ENCODE measurements around the gene PPT2. TPM values are rescaled to one million over a fixed set of nuclear protein-coding genes. Genes with fewer than 3 reads are reported as not detected.

The PPT2 gene
- total and polyA plus RNA-seq, 2 of the 13 experiments (the other 11 are each of a cell fraction or from before 2014, with no cell fraction given): 39.2 to 61.8 TPM

DNA sequence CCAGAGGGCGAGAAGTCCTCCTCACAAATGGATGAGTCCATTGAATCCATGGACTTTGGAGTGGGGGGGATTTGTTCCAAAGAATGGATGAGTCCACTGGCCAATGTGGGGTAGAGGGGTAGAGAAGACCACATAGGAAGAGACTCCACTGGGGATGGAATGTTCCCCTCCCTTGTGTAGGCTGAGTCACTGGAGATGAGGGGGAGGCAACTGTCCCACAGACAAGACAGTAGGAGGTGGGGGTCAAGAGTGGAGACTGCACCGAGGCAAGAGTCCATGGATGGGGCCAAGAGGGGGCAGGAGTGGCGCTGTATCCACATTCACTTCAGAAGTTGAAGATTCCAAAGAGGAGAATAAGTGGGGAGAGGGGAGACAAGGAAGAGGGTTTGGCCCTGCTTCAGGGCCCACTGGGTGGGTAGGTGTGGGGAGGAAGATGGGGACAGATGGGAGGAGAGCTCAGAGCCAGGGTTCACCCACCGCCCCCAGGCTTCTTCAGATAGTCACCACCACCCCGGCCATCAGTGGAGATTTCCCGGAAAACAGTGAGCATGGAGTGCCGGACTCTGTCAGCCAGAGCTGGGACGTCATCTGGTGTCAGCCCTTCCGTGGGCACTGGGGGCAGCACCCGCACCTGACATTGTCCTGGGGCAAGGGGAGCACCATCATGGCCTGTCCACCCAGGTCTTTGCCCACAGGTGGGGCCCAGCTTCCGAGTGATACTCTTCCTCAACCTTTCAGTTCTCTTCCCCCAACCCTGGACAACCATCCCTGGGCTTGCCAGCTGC lies 15.1 kb downstream of the PPT2 start (continued):
- no peak for TF ChIP-seq ZFY (CRISPR knock-in tag; IDR thresholded peaks at IDR 0.05)
- no peak for TF ChIP-seq DNMT3B (CRISPR knock-in tag; conservative IDR thresholded peaks at IDR 0.05)
- TF ChIP-seq AGO2 (optimal IDR thresholded peaks at IDR 0.05; ENCODE audit: low read depth, low read length): peak; percentile 93
- TF ChIP-seq, protein P1, sequence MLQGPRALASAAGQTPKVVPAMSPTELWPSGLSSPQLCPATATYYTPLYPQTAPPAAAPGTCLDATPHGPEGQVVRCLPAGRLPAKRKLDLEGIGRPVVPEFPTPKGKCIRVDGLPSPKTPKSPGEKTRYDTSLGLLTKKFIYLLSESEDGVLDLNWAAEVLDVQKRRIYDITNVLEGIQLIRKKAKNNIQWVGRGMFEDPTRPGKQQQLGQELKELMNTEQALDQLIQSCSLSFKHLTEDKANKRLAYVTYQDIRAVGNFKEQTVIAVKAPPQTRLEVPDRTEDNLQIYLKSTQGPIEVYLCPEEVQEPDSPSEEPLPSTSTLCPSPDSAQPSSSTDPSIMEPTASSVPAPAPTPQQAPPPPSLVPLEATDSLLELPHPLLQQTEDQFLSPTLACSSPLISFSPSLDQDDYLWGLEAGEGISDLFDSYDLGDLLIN (CRISPR knock-in tag; IDR thresholded peaks at IDR 0.05; ENCODE audit: borderline replicate concordance): no peak
- no peak for TF ChIP-seq SP5 (CRISPR knock-in tag; IDR thresholded peaks at IDR 0.05; ENCODE audit: borderline replicate concordance, low read depth)
- TF ChIP-seq KDM5B (CRISPR knock-in tag; IDR thresholded peaks at IDR 0.05; ENCODE audit: borderline replicate concordance): no peak
- TF ChIP-seq RBFOX2 (IDR thresholded peaks at IDR 0.05; ENCODE audit: low read depth, low read length): peak; percentile 53; the same call in 1 of the 2 replicates
- TF ChIP-seq GABPB1 (CRISPR knock-in tag; IDR thresholded peaks at IDR 0.05): no peak
- TF ChIP-seq HHEX (CRISPR knock-in tag; IDR thresholded peaks at IDR 0.05): no peak
- TF ChIP-seq, protein P2, sequence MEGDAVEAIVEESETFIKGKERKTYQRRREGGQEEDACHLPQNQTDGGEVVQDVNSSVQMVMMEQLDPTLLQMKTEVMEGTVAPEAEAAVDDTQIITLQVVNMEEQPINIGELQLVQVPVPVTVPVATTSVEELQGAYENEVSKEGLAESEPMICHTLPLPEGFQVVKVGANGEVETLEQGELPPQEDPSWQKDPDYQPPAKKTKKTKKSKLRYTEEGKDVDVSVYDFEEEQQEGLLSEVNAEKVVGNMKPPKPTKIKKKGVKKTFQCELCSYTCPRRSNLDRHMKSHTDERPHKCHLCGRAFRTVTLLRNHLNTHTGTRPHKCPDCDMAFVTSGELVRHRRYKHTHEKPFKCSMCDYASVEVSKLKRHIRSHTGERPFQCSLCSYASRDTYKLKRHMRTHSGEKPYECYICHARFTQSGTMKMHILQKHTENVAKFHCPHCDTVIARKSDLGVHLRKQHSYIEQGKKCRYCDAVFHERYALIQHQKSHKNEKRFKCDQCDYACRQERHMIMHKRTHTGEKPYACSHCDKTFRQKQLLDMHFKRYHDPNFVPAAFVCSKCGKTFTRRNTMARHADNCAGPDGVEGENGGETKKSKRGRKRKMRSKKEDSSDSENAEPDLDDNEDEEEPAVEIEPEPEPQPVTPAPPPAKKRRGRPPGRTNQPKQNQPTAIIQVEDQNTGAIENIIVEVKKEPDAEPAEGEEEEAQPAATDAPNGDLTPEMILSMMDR (CRISPR knock-in tag; IDR thresholded peaks at IDR 0.05): peak; percentile 28; the same call in 1 of the 2 replicates
- TF ChIP-seq ZNF781 (CRISPR knock-in tag; IDR thresholded peaks at IDR 0.05; ENCODE audit: borderline replicate concordance, not compliant biosample characterization): no peak
- TF ChIP-seq, protein P3, sequence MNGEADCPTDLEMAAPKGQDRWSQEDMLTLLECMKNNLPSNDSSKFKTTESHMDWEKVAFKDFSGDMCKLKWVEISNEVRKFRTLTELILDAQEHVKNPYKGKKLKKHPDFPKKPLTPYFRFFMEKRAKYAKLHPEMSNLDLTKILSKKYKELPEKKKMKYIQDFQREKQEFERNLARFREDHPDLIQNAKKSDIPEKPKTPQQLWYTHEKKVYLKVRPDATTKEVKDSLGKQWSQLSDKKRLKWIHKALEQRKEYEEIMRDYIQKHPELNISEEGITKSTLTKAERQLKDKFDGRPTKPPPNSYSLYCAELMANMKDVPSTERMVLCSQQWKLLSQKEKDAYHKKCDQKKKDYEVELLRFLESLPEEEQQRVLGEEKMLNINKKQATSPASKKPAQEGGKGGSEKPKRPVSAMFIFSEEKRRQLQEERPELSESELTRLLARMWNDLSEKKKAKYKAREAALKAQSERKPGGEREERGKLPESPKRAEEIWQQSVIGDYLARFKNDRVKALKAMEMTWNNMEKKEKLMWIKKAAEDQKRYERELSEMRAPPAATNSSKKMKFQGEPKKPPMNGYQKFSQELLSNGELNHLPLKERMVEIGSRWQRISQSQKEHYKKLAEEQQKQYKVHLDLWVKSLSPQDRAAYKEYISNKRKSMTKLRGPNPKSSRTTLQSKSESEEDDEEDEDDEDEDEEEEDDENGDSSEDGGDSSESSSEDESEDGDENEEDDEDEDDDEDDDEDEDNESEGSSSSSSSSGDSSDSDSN (CRISPR knock-in tag; IDR thresholded peaks at IDR 0.05): no peak
- no peak for TF ChIP-seq ZNF256 (CRISPR knock-in tag; conservative IDR thresholded peaks at IDR 0.05)
- no peak for TF ChIP-seq LCORL (IDR thresholded peaks at IDR 0.05)
- TF ChIP-seq LCORL (CRISPR knock-in tag; IDR thresholded peaks at IDR 0.05): no peak
- TF ChIP-seq STAG1 (CRISPR knock-in tag; IDR thresholded peaks at IDR 0.05): peak; percentile 30
